ENCODE results near the gene SH3D19. TPM values are rescaled to one million over a fixed set of nuclear protein-coding genes. Genes with fewer than 3 reads are reported as not detected.

SH3D19 gene
- polyA plus RNA-seq, 3 donors: not detected

- Histone ChIP-seq H3K36me3 (replicated peaks in 1 of 2; ENCODE audit: control insufficient read depth in 1 of 2, insufficient read depth in 2 of 2, low read length in 2 of 2) (no peaks in the 10 kb centered on the region), H3K9me3 (replicated peaks in 1 of 2; ENCODE audit: control insufficient read depth in 1 of 2, insufficient read depth in 1 of 2, low read length in 2 of 2) (no peaks in the 10 kb centered on the region), H3K27ac (ENCODE audit: low read depth in 1 of 2, low read length in 2 of 2) (no peak overlapping the region), H3K27me3 (ENCODE audit: control insufficient read depth in 2 of 2, insufficient read depth in 2 of 2, low read length in 2 of 2) (no peaks in the 10 kb centered on the region), H3K4me1 (ENCODE audit: control insufficient read depth in 1 of 2, insufficient read depth in 2 of 2, low read length in 2 of 2) (no peaks in the 10 kb centered on the region), H3K9ac (ENCODE audit: insufficient read depth, low read length, poor library complexity, severe bottlenecking) (no peak overlapping the region), H4K20me1 (ENCODE audit: insufficient read depth, low read length) (no peaks in the 10 kb centered on the region), H3K4me3 (replicated peaks in 1 of 3; ENCODE audit: low read depth in 2 of 3, low read length in 3 of 3) (no peak overlapping the region), H3K4me2 (replicated peaks; ENCODE audit: extremely low read depth, low read length, poor library complexity, severe bottlenecking) (no peak overlapping the region), H2AFZ (ENCODE audit: insufficient read depth, low read depth, low read length, poor library complexity, severe bottlenecking) (no peak overlapping the region), H3K79me2 (ENCODE audit: insufficient read depth, low read length) (no peaks in the 10 kb centered on the region)
- no CpG with 5 or more reads among the region's 1 CpG for WGBS (ENCODE audit: insufficient coverage)
- H3K4me3 Mint-ChIP-seq: no peak overlapping the region
- H3K9me3 Mint-ChIP-seq: peaks cover 0 to 1% (median 0%) of the 10 kb centered on the region in 7 donors
- intact Hi-C loops (cut with micrococcal nuclease): no loop called here
- no peak for DNase-seq
- H3K27ac Mint-ChIP-seq: no peak overlapping the region
- peaks cover 1 to 4% (median 3%) of the 10 kb centered on the region in 3 donors for H3K27me3 Mint-ChIP-seq (ENCODE audit: low read depth in 3 of 3)
- no peak for TF ChIP-seq CTCF (IDR thresholded peaks at IDR 0.05)
- no peaks in the 10 kb centered on the region for H3K4me1 Mint-ChIP-seq
- H3K36me3 Mint-ChIP-seq: no peaks in the 10 kb centered on the region
Observed at GRCh38 chr4:151207868-151208267, 117.5 kb downstream of the SH3D19 start.

- H3K4me2 ChIP-seq (replicated peaks; ENCODE audit: extremely low read depth, low read length, poor library complexity, severe bottlenecking): no peak overlapping the region
- H3K9me3 Mint-ChIP-seq: peaks cover 0 to 1% (median 0%) of the 10 kb centered on the region in 7 donors
- no CpG with 5 or more reads among the region's 1 CpG for WGBS (ENCODE audit: insufficient coverage)
Observed at GRCh38 chr4:151207186-151207585, 118.2 kb downstream of the SH3D19 start.

More at GRCh38 chr4:151207186-151207585, 118.2 kb downstream of the SH3D19 start:
- Mint-ChIP-seq H3K4me1 (no peaks in the 10 kb centered on the region), H3K27ac (no peak overlapping the region), H3K36me3 (no peaks in the 10 kb centered on the region), H3K4me3 (no peak overlapping the region), H3K27me3 (ENCODE audit: low read depth in 3 of 3) (peaks cover 1 to 4% (median 3%) of the 10 kb centered on the region in 3 donors)
- DNase-seq: no peak
- Histone ChIP-seq H2AFZ (ENCODE audit: insufficient read depth, low read depth, low read length, poor library complexity, severe bottlenecking) (no peak overlapping the region), H3K4me1 (ENCODE audit: control insufficient read depth in 1 of 2, insufficient read depth in 2 of 2, low read length in 2 of 2) (no peaks in the 10 kb centered on the region), H3K9me3 (replicated peaks in 1 of 2; ENCODE audit: control insufficient read depth in 1 of 2, insufficient read depth in 1 of 2, low read length in 2 of 2) (no peaks in the 10 kb centered on the region), H3K27ac (ENCODE audit: low read depth in 1 of 2, low read length in 2 of 2) (no peak overlapping the region), H3K4me3 (replicated peaks in 1 of 3; ENCODE audit: low read depth in 2 of 3, low read length in 3 of 3) (no peak overlapping the region), H3K9ac (ENCODE audit: insufficient read depth, low read length, poor library complexity, severe bottlenecking) (no peak overlapping the region), H3K27me3 (ENCODE audit: control insufficient read depth in 2 of 2, insufficient read depth in 2 of 2, low read length in 2 of 2) (no peaks in the 10 kb centered on the region), H3K36me3 (replicated peaks in 1 of 2; ENCODE audit: control insufficient read depth in 1 of 2, insufficient read depth in 2 of 2, low read length in 2 of 2) (no peaks in the 10 kb centered on the region), H4K20me1 (ENCODE audit: insufficient read depth, low read length) (no peaks in the 10 kb centered on the region), H3K79me2 (ENCODE audit: insufficient read depth, low read length) (no peaks in the 10 kb centered on the region)
- TF ChIP-seq CTCF (IDR thresholded peaks at IDR 0.05): no peak
- intact Hi-C loops (cut with micrococcal nuclease): no loop called here

Measured in CD14-positive monocyte (primary cell).